ENCODE results near the gene GGT6.
"Not testable (repeated sequence)": the region's sequence is repeated elsewhere in the genome, so short reads cannot be mapped to it uniquely, and the experiment has no call there.

Gene GGT6

GRCh38 chr17:4590981-4591453 is 30.6 kb upstream of the GGT6 start:
- no peak for DNase-seq

- not testable (repeated sequence) for DNase-seq
These were observed 29.7 kb upstream of the GGT6 start for GRCh38 chr17:4590042-4590441.

GRCh38 chr17:4588898-4589625 is 28.7 kb upstream of the GGT6 start:
- DNase-seq, result no peak

GRCh38 chr17:4588391-4588790 is 28.0 kb upstream of the GGT6 start:
- DNase-seq, result no peak

- no peak for DNase-seq
These were observed 27.4 kb upstream of the GGT6 start for GRCh38 chr17:4587803-4588202.

- no peak for DNase-seq
These were observed 26.8 kb upstream of the GGT6 start for GRCh38 chr17:4587195-4587594.

GRCh38 chr17:4586043-4586442 is 25.7 kb upstream of the GGT6 start:
- DNase-seq, result no peak

GRCh38 chr17:4585638-4585994 is 25.2 kb upstream of the GGT6 start:
- DNase-seq, result no peak

GRCh38 chr17:4584917-4585637 is 24.7 kb upstream of the GGT6 start:
- DNase-seq, result no peak

GRCh38 chr17:4584101-4584916 is 23.9 kb upstream of the GGT6 start, which contains the start of gene SMTNL2:
Gene SMTNL2 (plus strand): TSS chr17:4584529. CDS start chr17:4584606, 77 bp downstream.
- peak; percentile 26 for DNase-seq

GRCh38 chr17:4583782-4584100 is 23.4 kb upstream of the GGT6 start:
- DNase-seq, result peak; percentile 13

GRCh38 chr17:4583206-4583605 is 22.8 kb upstream of the GGT6 start:
- no peak for DNase-seq

- DNase-seq, result no peak
These were observed 22.3 kb upstream of the GGT6 start for GRCh38 chr17:4582691-4583090.

- DNase-seq, result no peak
These were observed 21.7 kb upstream of the GGT6 start for GRCh38 chr17:4582101-4582501.

GRCh38 chr17:4580291-4580690 is 19.9 kb upstream of the GGT6 start:
- no peak for DNase-seq

GRCh38 chr17:4579678-4580077 is 19.3 kb upstream of the GGT6 start:
- DNase-seq, result no peak

- DNase-seq, result not testable (repeated sequence)
These were observed 18.0 kb upstream of the GGT6 start for GRCh38 chr17:4578349-4578748.

- no peak for DNase-seq
These were observed 17.1 kb upstream of the GGT6 start for GRCh38 chr17:4577386-4577993.

GRCh38 chr17:4576729-4577322 is 16.4 kb upstream of the GGT6 start:
- DNase-seq, result no peak

- no peak for DNase-seq
These were observed 15.8 kb upstream of the GGT6 start for GRCh38 chr17:4576161-4576558.

- DNase-seq, result no peak
These were observed 14.2 kb upstream of the GGT6 start for GRCh38 chr17:4574448-4575045.

- DNase-seq, result peak; percentile 32
These were observed 13.3 kb upstream of the GGT6 start for GRCh38 chr17:4573669-4574068.
